Measurements from ENCODE around the gene TRIM38.

DNA sequence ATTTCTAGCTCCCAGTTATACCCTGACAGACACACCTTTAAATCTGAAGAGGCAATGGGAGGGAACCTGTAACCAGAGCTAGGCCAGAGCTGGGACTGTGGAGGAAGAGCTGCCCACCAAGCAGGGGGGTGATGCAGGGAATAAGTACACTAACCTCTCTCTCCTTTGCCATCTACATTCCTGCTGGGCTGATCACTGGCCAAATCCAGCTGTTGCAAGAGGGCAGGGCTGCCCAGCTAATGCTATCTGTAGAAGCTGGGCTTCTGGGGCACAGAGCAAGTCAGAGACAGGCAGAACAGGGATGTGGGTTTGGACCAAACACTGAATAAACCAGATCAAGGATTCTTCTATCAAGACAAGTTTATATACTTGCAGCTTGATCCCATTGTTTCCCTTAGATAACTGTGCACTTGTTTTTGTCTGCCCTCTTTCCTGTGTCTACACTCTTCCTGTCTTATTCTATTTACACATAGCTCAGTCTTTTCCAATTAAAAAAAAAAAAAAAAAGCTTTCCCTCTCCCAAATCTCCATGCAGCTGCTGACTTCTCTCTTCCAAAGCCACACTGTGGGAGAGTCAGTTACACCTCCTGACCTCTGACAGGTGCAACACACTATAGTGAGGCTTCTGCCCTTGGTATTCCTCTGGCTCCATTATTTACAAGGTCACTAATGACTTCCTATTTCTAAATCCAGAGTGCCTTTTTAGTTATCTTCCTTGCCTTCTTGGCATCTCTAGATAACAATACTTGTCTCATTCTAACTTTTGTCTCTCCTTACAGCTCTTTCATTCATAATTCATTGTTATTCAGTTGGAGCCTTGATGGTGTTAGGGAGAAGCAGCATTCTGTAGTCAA is 43.7 kb downstream of the TRIM38 start:
- TF ChIP-seq, protein P1, sequence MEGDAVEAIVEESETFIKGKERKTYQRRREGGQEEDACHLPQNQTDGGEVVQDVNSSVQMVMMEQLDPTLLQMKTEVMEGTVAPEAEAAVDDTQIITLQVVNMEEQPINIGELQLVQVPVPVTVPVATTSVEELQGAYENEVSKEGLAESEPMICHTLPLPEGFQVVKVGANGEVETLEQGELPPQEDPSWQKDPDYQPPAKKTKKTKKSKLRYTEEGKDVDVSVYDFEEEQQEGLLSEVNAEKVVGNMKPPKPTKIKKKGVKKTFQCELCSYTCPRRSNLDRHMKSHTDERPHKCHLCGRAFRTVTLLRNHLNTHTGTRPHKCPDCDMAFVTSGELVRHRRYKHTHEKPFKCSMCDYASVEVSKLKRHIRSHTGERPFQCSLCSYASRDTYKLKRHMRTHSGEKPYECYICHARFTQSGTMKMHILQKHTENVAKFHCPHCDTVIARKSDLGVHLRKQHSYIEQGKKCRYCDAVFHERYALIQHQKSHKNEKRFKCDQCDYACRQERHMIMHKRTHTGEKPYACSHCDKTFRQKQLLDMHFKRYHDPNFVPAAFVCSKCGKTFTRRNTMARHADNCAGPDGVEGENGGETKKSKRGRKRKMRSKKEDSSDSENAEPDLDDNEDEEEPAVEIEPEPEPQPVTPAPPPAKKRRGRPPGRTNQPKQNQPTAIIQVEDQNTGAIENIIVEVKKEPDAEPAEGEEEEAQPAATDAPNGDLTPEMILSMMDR (IDR thresholded peaks at IDR 0.05) = no peak
- TF ChIP-seq POLR2A (IDR thresholded peaks at IDR 0.05) = no peak

Measured in body of pancreas (tissue), 4 donors.